Measurements from ENCODE around the gene TRPM3.

- TF ChIP-seq, protein P1, sequence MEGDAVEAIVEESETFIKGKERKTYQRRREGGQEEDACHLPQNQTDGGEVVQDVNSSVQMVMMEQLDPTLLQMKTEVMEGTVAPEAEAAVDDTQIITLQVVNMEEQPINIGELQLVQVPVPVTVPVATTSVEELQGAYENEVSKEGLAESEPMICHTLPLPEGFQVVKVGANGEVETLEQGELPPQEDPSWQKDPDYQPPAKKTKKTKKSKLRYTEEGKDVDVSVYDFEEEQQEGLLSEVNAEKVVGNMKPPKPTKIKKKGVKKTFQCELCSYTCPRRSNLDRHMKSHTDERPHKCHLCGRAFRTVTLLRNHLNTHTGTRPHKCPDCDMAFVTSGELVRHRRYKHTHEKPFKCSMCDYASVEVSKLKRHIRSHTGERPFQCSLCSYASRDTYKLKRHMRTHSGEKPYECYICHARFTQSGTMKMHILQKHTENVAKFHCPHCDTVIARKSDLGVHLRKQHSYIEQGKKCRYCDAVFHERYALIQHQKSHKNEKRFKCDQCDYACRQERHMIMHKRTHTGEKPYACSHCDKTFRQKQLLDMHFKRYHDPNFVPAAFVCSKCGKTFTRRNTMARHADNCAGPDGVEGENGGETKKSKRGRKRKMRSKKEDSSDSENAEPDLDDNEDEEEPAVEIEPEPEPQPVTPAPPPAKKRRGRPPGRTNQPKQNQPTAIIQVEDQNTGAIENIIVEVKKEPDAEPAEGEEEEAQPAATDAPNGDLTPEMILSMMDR (IDR thresholded peaks at IDR 0.05): no peak
- TF ChIP-seq SIN3A (IDR thresholded peaks at IDR 0.05; ENCODE audit: borderline replicate concordance, insufficient read depth, low read depth, low read length) (no peak), POLR2AphosphoS5 (IDR thresholded peaks at IDR 0.05; ENCODE audit: low read depth, low read length) (no peak), TCF7L2 (IDR thresholded peaks at IDR 0.05; ENCODE audit: low read depth, low read length) (no peak)
- TF ChIP-seq, protein P2, sequence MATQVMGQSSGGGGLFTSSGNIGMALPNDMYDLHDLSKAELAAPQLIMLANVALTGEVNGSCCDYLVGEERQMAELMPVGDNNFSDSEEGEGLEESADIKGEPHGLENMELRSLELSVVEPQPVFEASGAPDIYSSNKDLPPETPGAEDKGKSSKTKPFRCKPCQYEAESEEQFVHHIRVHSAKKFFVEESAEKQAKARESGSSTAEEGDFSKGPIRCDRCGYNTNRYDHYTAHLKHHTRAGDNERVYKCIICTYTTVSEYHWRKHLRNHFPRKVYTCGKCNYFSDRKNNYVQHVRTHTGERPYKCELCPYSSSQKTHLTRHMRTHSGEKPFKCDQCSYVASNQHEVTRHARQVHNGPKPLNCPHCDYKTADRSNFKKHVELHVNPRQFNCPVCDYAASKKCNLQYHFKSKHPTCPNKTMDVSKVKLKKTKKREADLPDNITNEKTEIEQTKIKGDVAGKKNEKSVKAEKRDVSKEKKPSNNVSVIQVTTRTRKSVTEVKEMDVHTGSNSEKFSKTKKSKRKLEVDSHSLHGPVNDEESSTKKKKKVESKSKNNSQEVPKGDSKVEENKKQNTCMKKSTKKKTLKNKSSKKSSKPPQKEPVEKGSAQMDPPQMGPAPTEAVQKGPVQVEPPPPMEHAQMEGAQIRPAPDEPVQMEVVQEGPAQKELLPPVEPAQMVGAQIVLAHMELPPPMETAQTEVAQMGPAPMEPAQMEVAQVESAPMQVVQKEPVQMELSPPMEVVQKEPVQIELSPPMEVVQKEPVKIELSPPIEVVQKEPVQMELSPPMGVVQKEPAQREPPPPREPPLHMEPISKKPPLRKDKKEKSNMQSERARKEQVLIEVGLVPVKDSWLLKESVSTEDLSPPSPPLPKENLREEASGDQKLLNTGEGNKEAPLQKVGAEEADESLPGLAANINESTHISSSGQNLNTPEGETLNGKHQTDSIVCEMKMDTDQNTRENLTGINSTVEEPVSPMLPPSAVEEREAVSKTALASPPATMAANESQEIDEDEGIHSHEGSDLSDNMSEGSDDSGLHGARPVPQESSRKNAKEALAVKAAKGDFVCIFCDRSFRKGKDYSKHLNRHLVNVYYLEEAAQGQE (IDR thresholded peaks at IDR 0.05; ENCODE audit: insufficient read depth in 1 of 2, low read depth in 2 of 2, low read length in 1 of 2): no peak
These were observed 5.9 kb downstream of the TRPM3 start for GRCh38 chr9:71115448-71115975.

Measured in Panc1 (cell line).